HG03135 (cell line): Measurements from ENCODE around the gene GPR107.
A peak's percentile ranks its signal among the peaks of the same experiment; 100 is the strongest.
"Not testable (repeated sequence)": the region's sequence is repeated elsewhere in the genome, so short reads cannot be mapped to it uniquely, and the experiment has no call there.

Source experiments
- ATAC-seq: cut with Tn5 transposase; IDR thresholded peaks from one replicate; pipeline ENCODE4 v1.9.1; 2021; ENCODE audit warnings: mild to moderate bottlenecking, moderate library complexity; ENCODE audit not compliant: unreplicated experiment

The GPR107 gene

GRCh38 chr9:130053504-130054324 lies at the start of gene GPR107:
TSS of gene GPR107 (plus strand) at chr9:130053906. CDS start at chr9:130053933, 27 bp downstream.
- peak; percentile 79 for ATAC-seq

- ATAC-seq, result no peak
Observed at GRCh38 chr9:130003943-130004552, 49.7 kb upstream of the GPR107 start.

- not testable (repeated sequence) for ATAC-seq
Observed at GRCh38 chr9:130006952-130007351, 46.8 kb upstream of the GPR107 start.

- ATAC-seq, result no peak
Observed at GRCh38 chr9:130008538-130008937, 45.2 kb upstream of the GPR107 start.

- not testable (repeated sequence) for ATAC-seq
Observed at GRCh38 chr9:130009546-130009945, 44.2 kb upstream of the GPR107 start.

- peak; percentile 52 for ATAC-seq
Observed at GRCh38 chr9:130010151-130010988, 43.3 kb upstream of the GPR107 start.

GRCh38 chr9:130013326-130013725 lies 40.4 kb upstream of the GPR107 start:
- ATAC-seq, result no peak

GRCh38 chr9:130015353-130016019 lies 38.2 kb upstream of the GPR107 start:
- no peak for ATAC-seq

GRCh38 chr9:130017076-130017475 lies 36.6 kb upstream of the GPR107 start:
- ATAC-seq, result no peak

GRCh38 chr9:130017510-130017909 lies 36.2 kb upstream of the GPR107 start:
- not testable (repeated sequence) for ATAC-seq

GRCh38 chr9:130018265-130018664 lies 35.4 kb upstream of the GPR107 start:
- no peak for ATAC-seq

GRCh38 chr9:130020618-130021017 lies 33.1 kb upstream of the GPR107 start:
- no peak for ATAC-seq

- no peak for ATAC-seq
Observed at GRCh38 chr9:130021123-130021522, 32.6 kb upstream of the GPR107 start.

GRCh38 chr9:130021842-130022241 lies 31.9 kb upstream of the GPR107 start:
- ATAC-seq, result not testable (repeated sequence)

GRCh38 chr9:130022566-130023143 lies 31.1 kb upstream of the GPR107 start:
- no peak for ATAC-seq

GRCh38 chr9:130023144-130023787 lies 30.4 kb upstream of the GPR107 start:
- no peak for ATAC-seq

- ATAC-seq, result no peak
Observed at GRCh38 chr9:130023994-130024596, 29.6 kb upstream of the GPR107 start.

GRCh38 chr9:130024597-130024994 lies 29.1 kb upstream of the GPR107 start:
- ATAC-seq, result no peak

- ATAC-seq, result no peak
Observed at GRCh38 chr9:130026583-130027340, 26.9 kb upstream of the GPR107 start.
